A549 (cell line): ENCODE data around the gene ZNF845. TPM values are rescaled to one million over a fixed set of nuclear protein-coding genes. Genes with fewer than 3 reads are reported as not detected.

Experiments used
- ATAC-seq, 2 experiments: fragments of 200-7000 bp in 1 of 2; fragments of >200 bp in 1 of 2; cut with Nextera tagmentation in 1 of 2; cut with Tn5 transposase in 1 of 2; 3 replicates each; pipeline versions ENCODE4 v1.8.0 to v1.9.1; 2018 to 2020; ENCODE audit warnings: mild to moderate bottlenecking in 1 of 2, moderate library complexity in 1 of 2
- CTCF ChIA-PET: fragments of 300-600 bp; sonication (Branson Sonifier 250); formaldehyde crosslinking; extraction: SDS; loops from one replicate; lab custom pipeline; 2021; ENCODE audit warnings: antibody characterized with exemption, inconsistent platforms; lab: Yijun Ruan, JAX
- POLR2A ChIA-PET: fragments of 350-600 bp; formaldehyde crosslinking; extraction: SDS; loops from one replicate; lab custom pipeline; 2021; ENCODE audit warnings: antibody characterized with exemption, inconsistent platforms; lab: Yijun Ruan, JAX
- DNase-seq, 2 experiments: peaks; one replicate each; pipeline versions ENCODE4 v3.0.0 to v3.0.0-alpha.2; 2011 to 2016; ENCODE audit warnings: low read depth in 1 of 2, low spot score in 1 of 2
- FAIRE-seq: peaks from 2 replicates; lab custom pipeline; 2011; peaks lifted over from hg19 to GRCh38; lab: Jason Lieb, UNC
- H3K27ac ChIP-seq, 2 experiments: fragments of >200 bp; sonication (Bioruptor Twin); formaldehyde crosslinking; 3 replicates each; pipeline ENCODE4 v1.5.1; 2016 to 2017
- H3K4me1 ChIP-seq: fragments of >200 bp; sonication (Bioruptor Twin); formaldehyde crosslinking; 3 replicates; pipeline ENCODE4 v1.6.1; 2016
- H3K4me2 ChIP-seq: fragments of >200 bp; sonication (Bioruptor Twin); formaldehyde crosslinking; 3 replicates; pipeline ENCODE4 v1.6.1; 2016
- H3K4me3 ChIP-seq: fragments of >200 bp; sonication (Bioruptor Twin); formaldehyde crosslinking; 3 replicates; pipeline ENCODE4 v1.5.1; 2016
- H3K9me3 ChIP-seq: fragments of >200 bp; sonication (Bioruptor Twin); formaldehyde crosslinking; 3 replicates; pipeline ENCODE4 v1.6.1; 2016
- ATOH8 ChIP-seq: fragments of 250-450 bp; sonication (Bioruptor Pico); IDR thresholded peaks from 2 replicates; pipeline ENCODE4 v1.5.0; 2020; ENCODE audit warnings: low read depth, mild to moderate bottlenecking, moderate library complexity
- BHLHE40 ChIP-seq: IDR thresholded peaks from 2 replicates; pipeline ENCODE4 v1.6.1; 2012; ENCODE audit warnings: low read depth, low read length, inconsistent platforms
- CBX2 ChIP-seq: fragments of 200-600 bp; sonication (generic); IDR thresholded peaks from 2 replicates; pipeline ENCODE4 v1.6.1; 2016; ENCODE audit warnings: low read depth, mild to moderate bottlenecking, borderline replicate concordance
- CEBPB ChIP-seq, 2 experiments: fragments of >200 bp in 1 of 2; sonication (Bioruptor Twin) in 1 of 2; formaldehyde crosslinking in 1 of 2; IDR thresholded peaks; 2 replicates each; pipeline ENCODE4 v1.6.1; 2012 to 2016
- CHD2 ChIP-seq: fragments of 150-350 bp; IDR thresholded peaks from 2 replicates; pipeline ENCODE4 v1.6.1; 2014; ENCODE audit warnings: low read length; ENCODE audit not compliant: partially characterized antibody
- E2F6 ChIP-seq: IDR thresholded peaks from 2 replicates; pipeline ENCODE4 v1.6.1; 2012; ENCODE audit warnings: low read depth, borderline replicate concordance
- EHMT2 ChIP-seq: fragments of 200-600 bp; sonication (generic); IDR thresholded peaks from 2 replicates; pipeline ENCODE4 v1.6.1; 2016; ENCODE audit warnings: antibody characterized with exemption, low read depth, mild to moderate bottlenecking, moderate library complexity
- ELK1 ChIP-seq: fragments of 150-350 bp; IDR thresholded peaks from 2 replicates; pipeline ENCODE4 v1.6.1; 2014; ENCODE audit warnings: low read depth, mild to moderate bottlenecking, low read length
- ESRRA ChIP-seq: fragments of 150-350 bp; IDR thresholded peaks from 2 replicates; pipeline ENCODE4 v1.6.1; 2014; ENCODE audit warnings: mild to moderate bottlenecking, low read length, borderline replicate concordance
- FOSB ChIP-seq: fragments of 250-450 bp; sonication (Bioruptor Pico); IDR thresholded peaks from 2 replicates; pipeline ENCODE4 v1.5.0; 2020; ENCODE audit warnings: mild to moderate bottlenecking, moderate library complexity
- FOSL2 ChIP-seq, 2 experiments: fragments of 450-650 bp in 1 of 2; fragments of >200 bp in 1 of 2; sonication (Bioruptor Twin) in 1 of 2; formaldehyde crosslinking; IDR thresholded peaks; 2 replicates each; pipeline versions ENCODE4 v1.5.0 to v1.6.1; 2016 to 2020; ENCODE audit warnings: mild to moderate bottlenecking in 1 of 2, moderate library complexity in 1 of 2
- HDAC2 ChIP-seq: fragments of 200-600 bp; sonication (generic); IDR thresholded peaks from 2 replicates; pipeline ENCODE4 v1.6.1; 2016
- HEYL ChIP-seq: fragments of 250-450 bp; sonication (Bioruptor Pico); IDR thresholded peaks from 2 replicates; pipeline ENCODE4 v1.8.0; 2021; ENCODE audit warnings: mild to moderate bottlenecking, moderate library complexity
- HMGXB4 ChIP-seq: fragments of 250-450 bp; sonication (Bioruptor Pico); IDR thresholded peaks from 2 replicates; pipeline ENCODE4 v1.5.0; 2021; ENCODE audit warnings: mild to moderate bottlenecking, moderate library complexity, borderline replicate concordance
- HOXA7 ChIP-seq: fragments of 250-450 bp; sonication (Bioruptor Pico); IDR thresholded peaks from 2 replicates; pipeline ENCODE4 v1.5.0; 2020; ENCODE audit warnings: mild to moderate bottlenecking, moderate library complexity
- JUNB ChIP-seq: fragments of >200 bp; sonication (Bioruptor Twin); formaldehyde crosslinking; IDR thresholded peaks from 2 replicates; pipeline ENCODE4 v1.6.1; 2016
- MAFK ChIP-seq: fragments of 450-650 bp; IDR thresholded peaks from 2 replicates; pipeline ENCODE4 v1.6.1; 2014; ENCODE audit not compliant: partially characterized antibody
- MAX ChIP-seq: IDR thresholded peaks from 2 replicates; pipeline ENCODE4 v1.6.1; 2012
- MAZ ChIP-seq: fragments of 150-350 bp; IDR thresholded peaks from 2 replicates; pipeline ENCODE4 v1.6.1; 2014; ENCODE audit warnings: antibody characterized with exemption, low read depth, low read length, borderline replicate concordance
- MYC ChIP-seq: IDR thresholded peaks from 2 replicates; pipeline ENCODE4 v1.6.1; 2012; ENCODE audit warnings: mild to moderate bottlenecking, inconsistent platforms, low read length, improper control_type of control experiment, borderline replicate concordance
- NFE2L2 ChIP-seq: fragments of 150-350 bp; conservative IDR thresholded peaks from 2 replicates; pipeline ENCODE4 v1.6.1; 2014; ENCODE audit warnings: low read length
- NR3C1 ChIP-seq: fragments of >200 bp; sonication (Bioruptor Twin); formaldehyde crosslinking; IDR thresholded peaks from 3 replicates; pipeline ENCODE4 v1.6.1; 2017
- PHF8 ChIP-seq: fragments of 200-600 bp; sonication (generic); IDR thresholded peaks from 2 replicates; pipeline ENCODE4 v1.6.1; 2016; ENCODE audit warnings: low read depth, mild to moderate bottlenecking, antibody characterized with exemption, moderate library complexity, borderline replicate concordance
- RARB ChIP-seq: fragments of 250-450 bp; sonication (Bioruptor Pico); IDR thresholded peaks from 2 replicates; pipeline ENCODE4 v1.8.0; 2021; ENCODE audit warnings: mild to moderate bottlenecking, moderate library complexity
- RNF2 ChIP-seq: fragments of 200-600 bp; sonication (generic); IDR thresholded peaks from 2 replicates; pipeline ENCODE4 v1.6.1; 2016; ENCODE audit warnings: low read depth, mild to moderate bottlenecking, antibody characterized with exemption, moderate library complexity, borderline replicate concordance
- SMC3 ChIP-seq: fragments of >200 bp; sonication (Bioruptor Twin); formaldehyde crosslinking; IDR thresholded peaks from 3 replicates; pipeline ENCODE4 v1.6.1; 2018; ENCODE audit warnings: inconsistent platforms
- SREBF2 ChIP-seq: fragments of 450-650 bp; IDR thresholded peaks from 2 replicates; pipeline ENCODE4 v1.6.1; 2014; ENCODE audit warnings: mild to moderate bottlenecking, moderate library complexity
- ZFP36 ChIP-seq: fragments of 450-650 bp; IDR thresholded peaks from 2 replicates; pipeline ENCODE4 v1.6.1; 2014; ENCODE audit warnings: borderline replicate concordance; ENCODE audit not compliant: partially characterized antibody
- ZSCAN20 ChIP-seq: fragments of 250-450 bp; sonication (Bioruptor Pico); IDR thresholded peaks from 2 replicates; pipeline ENCODE4 v1.8.0; 2022; ENCODE audit warnings: mild to moderate bottlenecking, moderate library complexity
- WGBS: methylation state at CpG from one replicate; pipeline ENCODE4 v1.1.6; 2017; ENCODE audit errors: missing lambda C conversion rate; 5-methylcytosine and 5-hydroxymethylcytosine counted together
- polyA plus RNA-seq, 4 experiments: library from polyadenylated mRNA; depleted of rRNA in 3 of 4; stranded (reverse); fragments of >200 nt; fragmentation: RNase III in 1 of 4; extraction: RNeasy Plus Mini Kit Qiagen cat#74134 plus additional on column Dnase treatment in 1 of 4; gene quantifications; 2 replicates in 3 of 4; 3 replicates in 1 of 4; pipeline ENCODE4 v1.2.3, GENCODE V29; 2011 to 2017

ZNF845 gene
- polyA plus RNA-seq, 2 of the 4 experiments (the other 2 are of a cell fraction): 3.3 to 8.3 TPM

- TF ChIP-seq E2F6 (no peak), RARB (CRISPR knock-in tag) (no peak)
Measured at GRCh38 chr19:53389571-53389970, 56.0 kb downstream of the ZNF845 start (continued).

- no peak for ATAC-seq
- TF ChIP-seq PHF8 (no peak), FOSL2 (IDR thresholded peaks at IDR 0.05) (no peak), FOSL2 (CRISPR knock-in tag; IDR thresholded peaks at IDR 0.05) (no peak), JUNB (no peak), NFE2L2 (no peak), MAZ (no peak), EHMT2 (no peak), HEYL (CRISPR knock-in tag) (no peak), ZFP36 (no peak), SREBF2 (no peak)
- TF ChIP-seq, all 56 proteins: peak for 0
- ChIA-PET CTCF (no interaction called here), POLR2A (no interaction called here)
- FAIRE-seq: no peak
- WGBS: 54% methylated on average over 14 of the region's 22 CpGs
- Histone ChIP-seq H3K4me3 (no peak overlapping the region), H3K9me3 (peaks cover 84% of the 10 kb centered on the region), H3K27ac (no peak overlapping the region), H3K4me1 (no peaks in the 10 kb centered on the region), H3K4me2 (no peak overlapping the region)
- no peak for DNase-seq
Measured at GRCh38 chr19:53389978-53390377, 56.4 kb downstream of the ZNF845 start.

- CTCF ChIA-PET: no interaction called here
Measured at GRCh38 chr19:53394522-53394973, 61.0 kb downstream of the ZNF845 start.

GRCh38 chr19:53394974-53395839 lies 61.7 kb downstream of the ZNF845 start, which contains the start of gene ZNF765:
Gene ZNF765, plus strand, starts transcription at chr19:53395149. Its CDS starts 2,867 bp downstream, at chr19:53398016.
- CTCF ChIA-PET: interaction anchor here (0.6 kb wide), 1 partner anchor 29 kb away, joined by 3 read pairs; no protein-coding TSS in a partner anchor
- 2% methylated on average over 44 of the region's 58 CpGs for WGBS
- TF ChIP-seq HMGXB4 (CRISPR knock-in tag) (no peak), HEYL (CRISPR knock-in tag) (no peak), MYC (no peak), PHF8 (peak; percentile 91; the same call in 1 of the 2 replicates), FOSB (CRISPR knock-in tag) (no peak), ESRRA (no peak), MAX (peak; percentile 64), ATOH8 (CRISPR knock-in tag) (no peak), E2F6 (peak; percentile 68; the same call in 1 of the 2 replicates), ELK1 (no peak)

More at GRCh38 chr19:53394522-53394973, 61.0 kb downstream of the ZNF845 start:
- no peak for FAIRE-seq
- TF ChIP-seq NR3C1: no peak
- TF ChIP-seq CHD2: no peak
- TF ChIP-seq CEBPB (IDR thresholded peaks at IDR 0.05): no peak
- no peak for TF ChIP-seq HOXA7
- no peak for TF ChIP-seq RNF2
- TF ChIP-seq MAFK: no peak
- TF ChIP-seq BHLHE40: no peak
- TF ChIP-seq HDAC2: no peak
- TF ChIP-seq EHMT2: no peak
- TF ChIP-seq CBX2: no peak
- no peak for TF ChIP-seq SMC3
- no peak for TF ChIP-seq PHF8
- no peak for TF ChIP-seq ZSCAN20 (CRISPR knock-in tag)
- POLR2A ChIA-PET: interaction anchor here (0.6 to 1.2 kb wide), 5 partner anchors 44 to 1205 kb away, joined by 3 to 12 read pairs (median 11); partner anchors contain the start of gene ZNF845
- Histone ChIP-seq H3K4me2 (peak overlapping the region; percentile 95), H3K27ac (no peak overlapping the region; a peak in 1 of 6 replicates), H3K9me3 (peaks cover 78% of the 10 kb centered on the region), H3K4me3 (peak overlapping the region; percentile 99), H3K4me1 (no peaks in the 10 kb centered on the region)
- no peak for DNase-seq
- peak in 1 of 2 experiments; percentile 12; a peak in 3 of 6 replicates for ATAC-seq
- WGBS: 57% methylated on average over 18 of the region's 18 CpGs

More at GRCh38 chr19:53394974-53395839, 61.7 kb downstream of the ZNF845 start, which contains the start of gene ZNF765:
- H3K4me2 ChIP-seq: peak within 1 kb of the TSS; percentile 95
- H3K4me1 ChIP-seq: no peaks in the 10 kb centered on the region
- peak within 1 kb of the TSS; percentile 80 to 85 for H3K27ac ChIP-seq
- DNase-seq (peak; percentile 73 to 93), ATAC-seq (peak; percentile 98 to 99), FAIRE-seq (no peak)
- peaks cover 78% of the 10 kb centered on the region for H3K9me3 ChIP-seq
- H3K4me3 ChIP-seq: peak within 1 kb of the TSS; percentile 99
- POLR2A ChIA-PET: interaction anchor here (0.6 to 1.2 kb wide), 5 partner anchors 44 to 1206 kb away, joined by 3 to 12 read pairs (median 11); partner anchors contain the start of gene ZNF845
